ENCODE measurements around the gene CAMK1.

Gene CAMK1

GRCh38 chr3:9810433-9810770 lies 40.7 kb upstream of the CAMK1 start:
- peak overlapping the region; percentile 61 for H3K4me3 ChIP-seq (ENCODE audit: low read depth, low read length)
- no peak for DNase-seq (ENCODE audit: low read depth)
- TF ChIP-seq, protein P1, sequence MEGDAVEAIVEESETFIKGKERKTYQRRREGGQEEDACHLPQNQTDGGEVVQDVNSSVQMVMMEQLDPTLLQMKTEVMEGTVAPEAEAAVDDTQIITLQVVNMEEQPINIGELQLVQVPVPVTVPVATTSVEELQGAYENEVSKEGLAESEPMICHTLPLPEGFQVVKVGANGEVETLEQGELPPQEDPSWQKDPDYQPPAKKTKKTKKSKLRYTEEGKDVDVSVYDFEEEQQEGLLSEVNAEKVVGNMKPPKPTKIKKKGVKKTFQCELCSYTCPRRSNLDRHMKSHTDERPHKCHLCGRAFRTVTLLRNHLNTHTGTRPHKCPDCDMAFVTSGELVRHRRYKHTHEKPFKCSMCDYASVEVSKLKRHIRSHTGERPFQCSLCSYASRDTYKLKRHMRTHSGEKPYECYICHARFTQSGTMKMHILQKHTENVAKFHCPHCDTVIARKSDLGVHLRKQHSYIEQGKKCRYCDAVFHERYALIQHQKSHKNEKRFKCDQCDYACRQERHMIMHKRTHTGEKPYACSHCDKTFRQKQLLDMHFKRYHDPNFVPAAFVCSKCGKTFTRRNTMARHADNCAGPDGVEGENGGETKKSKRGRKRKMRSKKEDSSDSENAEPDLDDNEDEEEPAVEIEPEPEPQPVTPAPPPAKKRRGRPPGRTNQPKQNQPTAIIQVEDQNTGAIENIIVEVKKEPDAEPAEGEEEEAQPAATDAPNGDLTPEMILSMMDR (IDR thresholded peaks at IDR 0.05; ENCODE audit: low read depth, low read length, missing control alignments) = no peak

GRCh38 chr3:9809615-9810432 lies 40.1 kb upstream of the CAMK1 start, which contains the start of gene TTLL3:
TTLL3 (plus strand) TSS chr3:9810262; CDS start chr3:9810662, 400 bp downstream.
- peak within 1 kb of the TSS; percentile 61 for H3K4me3 ChIP-seq (ENCODE audit: low read depth, low read length)
- TF ChIP-seq, protein P1 (IDR thresholded peaks at IDR 0.05; ENCODE audit: low read depth, low read length, missing control alignments) = no peak
- no peak for DNase-seq (ENCODE audit: low read depth)

DNA sequence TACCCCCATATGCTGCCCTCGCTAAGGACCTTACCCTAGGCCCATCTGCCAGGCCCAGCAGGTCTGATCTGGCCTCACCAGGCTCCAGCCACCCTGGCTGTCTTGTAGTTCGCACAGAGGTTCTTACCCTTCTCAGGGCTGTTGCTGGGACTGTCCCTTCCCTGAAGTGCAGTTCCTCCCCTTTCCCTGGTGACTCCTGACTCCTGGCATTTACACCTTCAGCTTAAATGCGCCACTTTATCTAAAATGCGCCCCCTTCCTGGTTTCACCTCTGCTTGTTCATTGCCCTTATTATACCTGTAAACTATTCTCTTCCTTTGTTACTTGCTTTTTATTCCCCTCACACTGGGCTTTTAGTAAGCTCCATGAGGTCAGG lies 39.5 kb upstream of the CAMK1 start:
- peak overlapping the region; percentile 61; the same call in 1 of the 2 replicates for H3K4me3 ChIP-seq (ENCODE audit: low read depth, low read length)
- DNase-seq (ENCODE audit: low read depth) = no peak
- TF ChIP-seq, protein P1 (IDR thresholded peaks at IDR 0.05; ENCODE audit: low read depth, low read length, missing control alignments) = no peak

GRCh38 chr3:9808345-9809037 lies 38.7 kb upstream of the CAMK1 start:
- no peak for DNase-seq (ENCODE audit: low read depth)
- TF ChIP-seq, protein P1 (IDR thresholded peaks at IDR 0.05; ENCODE audit: low read depth, low read length, missing control alignments) = peak; percentile 44
- H3K4me3 ChIP-seq (ENCODE audit: low read depth, low read length) = no peak overlapping the region

DNA sequence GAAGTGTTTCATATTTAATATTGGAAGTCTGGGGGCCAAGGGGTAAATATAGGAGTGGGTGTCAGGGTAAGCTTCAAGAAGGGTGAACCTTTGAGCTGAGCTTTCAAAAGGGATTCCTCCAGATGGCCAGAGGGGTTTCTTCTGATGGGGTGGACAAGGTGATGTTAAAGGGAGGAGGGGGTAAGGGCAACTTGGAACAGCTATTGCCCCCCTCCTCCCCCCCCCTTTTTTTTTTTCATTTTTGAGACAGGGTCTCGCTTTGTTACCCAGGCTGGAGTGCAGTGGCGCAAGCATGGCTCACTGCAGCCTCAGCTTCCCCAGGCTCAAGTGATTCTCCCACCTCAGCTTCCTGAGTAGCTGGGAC lies 38.2 kb upstream of the CAMK1 start:
- TF ChIP-seq, protein P1 (IDR thresholded peaks at IDR 0.05; ENCODE audit: low read depth, low read length, missing control alignments) = no peak
- no peak for DNase-seq (ENCODE audit: low read depth)
- H3K4me3 ChIP-seq (ENCODE audit: low read depth, low read length) = no peak overlapping the region

GRCh38 chr3:9806688-9807589 lies 37.2 kb upstream of the CAMK1 start:
- H3K4me3 ChIP-seq (ENCODE audit: low read depth, low read length) = no peak overlapping the region
- TF ChIP-seq, protein P1 (IDR thresholded peaks at IDR 0.05; ENCODE audit: low read depth, low read length, missing control alignments) = no peak
- no peak for DNase-seq (ENCODE audit: low read depth)
